ENCODE results near the gene TECPR2.
"Not testable (repeated sequence)": the region's sequence is repeated elsewhere in the genome, so short reads cannot be mapped to it uniquely, and the experiment has no call there.

TECPR2 gene

DNA sequence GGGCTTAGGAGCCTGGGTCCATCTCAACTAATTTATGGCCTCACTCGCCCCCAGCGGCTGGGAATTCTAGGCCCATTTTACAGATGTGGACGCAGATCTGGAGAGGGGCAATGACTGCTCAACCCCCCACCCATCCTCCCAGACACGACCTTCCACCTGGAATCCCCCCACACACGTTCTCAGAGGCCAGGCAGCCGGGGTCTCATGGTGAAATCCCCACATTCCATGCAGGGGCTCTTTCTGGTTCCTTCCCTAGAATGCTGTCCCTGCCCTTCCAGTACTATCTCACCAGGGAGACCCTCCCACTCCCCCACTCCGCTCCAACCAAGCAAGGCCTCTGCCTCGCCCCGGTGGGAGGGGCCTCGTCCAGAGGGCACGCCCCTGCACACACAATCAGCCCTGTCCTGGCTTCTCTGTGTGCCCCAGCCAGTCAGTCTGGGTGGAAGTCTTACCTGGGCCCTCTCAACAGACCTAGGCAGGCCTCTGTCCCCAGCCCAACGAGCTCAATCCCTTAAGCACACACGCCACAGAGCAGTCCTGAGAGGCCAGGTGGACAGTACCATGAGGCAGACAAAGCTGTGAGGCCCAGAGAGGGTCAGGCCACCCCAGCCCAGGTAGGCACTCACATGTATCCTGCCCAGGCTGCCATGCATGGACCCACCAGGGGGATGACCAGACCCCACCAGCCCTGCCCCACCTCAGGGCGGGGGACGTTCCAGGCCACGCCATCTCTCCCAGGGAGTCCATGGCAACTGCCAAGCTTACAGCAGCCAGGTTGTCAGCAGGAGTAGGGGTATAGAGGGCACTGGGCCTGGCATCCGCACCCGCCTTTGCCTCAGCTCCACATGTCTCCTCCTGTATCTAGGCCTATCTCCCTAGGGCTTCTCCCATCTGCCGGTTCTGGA lies 148.1 kb downstream of the TECPR2 start:
- DNase-seq: peak in 1 of 5 experiments; percentile 39

DNA sequence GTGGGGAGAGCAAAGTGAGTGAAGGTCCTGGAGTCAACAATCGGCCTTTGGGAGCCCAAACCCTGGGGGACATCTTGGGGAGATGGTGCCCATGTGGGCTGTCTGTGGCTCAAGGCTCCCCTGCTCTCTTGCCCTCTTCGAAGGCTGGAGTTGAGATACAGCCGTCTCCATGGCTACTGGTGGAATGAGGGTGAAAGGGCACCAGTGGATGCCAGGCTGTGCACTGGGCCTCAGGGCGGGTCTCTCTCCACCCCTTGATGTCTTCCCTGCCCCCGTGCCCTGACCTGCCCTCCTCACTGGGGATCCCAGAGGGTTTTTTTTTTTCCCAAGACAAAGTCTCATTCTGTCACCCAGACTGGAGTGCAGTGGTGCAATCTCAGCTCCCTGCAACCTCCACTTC lies 148.8 kb downstream of the TECPR2 start:
- no peak for DNase-seq

DNA sequence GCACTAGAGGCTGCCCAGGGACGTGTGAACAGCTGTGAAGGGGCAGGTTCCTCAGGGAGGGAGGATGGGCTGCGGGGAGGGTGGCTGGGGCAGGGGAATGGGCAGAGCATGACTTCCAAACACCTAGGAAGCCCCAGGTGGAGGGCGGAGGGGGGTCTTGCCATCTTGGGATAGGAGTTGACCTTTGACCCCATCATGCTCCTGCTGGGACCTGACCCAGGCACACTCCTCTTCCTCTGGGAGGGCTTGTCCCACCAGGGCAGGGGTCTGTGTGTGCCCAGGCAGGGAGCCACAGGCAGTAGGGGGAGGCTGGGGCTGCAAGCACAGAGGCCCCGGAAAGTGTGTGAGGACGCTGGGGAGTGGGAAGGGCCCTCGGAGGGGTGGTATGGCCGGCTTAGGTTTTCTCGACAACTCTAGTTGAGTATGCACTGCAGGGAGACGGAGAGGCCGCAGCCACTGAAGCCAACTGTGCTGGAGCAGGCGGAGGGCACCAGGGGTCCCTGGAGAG lies 150.1 kb downstream of the TECPR2 start:
- DNase-seq: no peak

DNA sequence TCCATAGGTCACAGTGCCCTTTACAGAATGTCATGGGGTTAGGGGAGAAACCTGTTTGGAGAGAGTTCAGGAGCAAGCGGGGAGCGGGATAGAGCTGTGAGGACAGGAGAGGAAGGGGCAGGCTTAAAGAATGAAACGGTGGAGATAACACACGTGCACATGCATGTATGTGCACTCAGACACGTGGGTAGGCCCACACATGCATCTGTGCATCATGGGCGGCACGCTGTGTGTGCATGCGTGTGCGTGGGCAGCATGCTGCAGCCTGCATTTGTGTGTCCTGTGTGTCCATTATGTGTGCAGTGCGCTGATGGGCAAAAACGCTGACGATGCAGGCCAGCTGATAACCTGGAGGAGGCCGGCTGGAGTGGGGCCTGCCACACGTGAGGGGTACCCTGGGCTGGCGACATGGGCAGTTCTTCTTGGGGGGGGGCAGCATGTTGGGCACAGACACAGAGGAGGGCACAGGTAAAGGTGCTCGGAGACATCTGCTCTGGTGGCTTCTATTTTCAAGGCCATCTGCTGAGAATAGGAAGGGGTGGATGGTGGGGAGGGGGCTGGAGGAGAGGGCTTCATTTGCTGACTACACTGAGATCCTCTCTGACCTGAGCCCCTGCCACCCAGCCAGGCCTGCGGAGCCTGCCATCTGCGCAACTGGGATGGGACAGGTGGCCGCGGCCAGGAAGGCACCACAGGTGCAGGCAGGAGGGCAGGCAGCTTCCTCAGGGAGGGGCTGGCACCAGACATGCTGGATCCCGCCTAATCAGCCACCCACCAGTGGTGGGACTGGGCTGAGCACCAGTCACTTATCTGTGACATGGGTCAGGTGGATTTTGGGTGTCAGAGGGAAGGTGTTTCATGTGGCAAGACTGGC lies 151.4 kb downstream of the TECPR2 start:
- DNase-seq: no peak

DNA sequence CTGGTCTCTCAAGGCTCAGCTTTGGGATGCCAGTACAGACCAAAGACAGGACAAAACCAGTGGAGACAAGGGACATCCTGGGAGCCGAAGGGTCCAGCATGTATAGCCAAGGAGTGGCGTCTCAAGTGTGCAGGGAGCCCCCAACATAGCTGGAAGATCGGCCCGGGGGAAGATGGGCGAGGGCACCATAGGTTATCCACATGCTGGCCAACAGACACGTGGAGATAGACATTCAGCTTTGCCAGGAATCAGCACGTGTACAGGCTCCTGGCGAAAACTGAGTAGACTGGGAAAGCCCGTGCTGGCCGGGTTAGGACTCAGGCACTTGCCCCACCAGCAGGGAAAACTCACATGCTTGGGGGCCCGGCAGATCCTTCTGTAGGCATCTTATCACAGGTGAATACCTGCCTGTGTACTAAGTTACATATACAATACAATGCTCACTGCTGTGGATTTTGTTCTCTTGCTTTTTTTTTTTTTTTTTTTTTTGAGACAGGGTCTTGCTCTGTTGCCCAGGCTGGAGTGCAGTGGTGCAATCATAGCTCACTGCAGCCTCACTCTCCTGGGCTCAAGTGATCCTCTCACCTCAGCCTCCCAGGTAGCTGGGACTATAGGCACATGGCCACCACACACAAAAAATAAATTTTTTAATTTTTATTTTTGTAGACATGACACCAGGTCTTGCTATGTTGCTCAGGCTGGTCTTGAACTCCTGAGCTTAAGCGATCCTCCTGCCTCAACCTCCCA lies 152.4 kb downstream of the TECPR2 start:
- DNase-seq: no peak

DNA sequence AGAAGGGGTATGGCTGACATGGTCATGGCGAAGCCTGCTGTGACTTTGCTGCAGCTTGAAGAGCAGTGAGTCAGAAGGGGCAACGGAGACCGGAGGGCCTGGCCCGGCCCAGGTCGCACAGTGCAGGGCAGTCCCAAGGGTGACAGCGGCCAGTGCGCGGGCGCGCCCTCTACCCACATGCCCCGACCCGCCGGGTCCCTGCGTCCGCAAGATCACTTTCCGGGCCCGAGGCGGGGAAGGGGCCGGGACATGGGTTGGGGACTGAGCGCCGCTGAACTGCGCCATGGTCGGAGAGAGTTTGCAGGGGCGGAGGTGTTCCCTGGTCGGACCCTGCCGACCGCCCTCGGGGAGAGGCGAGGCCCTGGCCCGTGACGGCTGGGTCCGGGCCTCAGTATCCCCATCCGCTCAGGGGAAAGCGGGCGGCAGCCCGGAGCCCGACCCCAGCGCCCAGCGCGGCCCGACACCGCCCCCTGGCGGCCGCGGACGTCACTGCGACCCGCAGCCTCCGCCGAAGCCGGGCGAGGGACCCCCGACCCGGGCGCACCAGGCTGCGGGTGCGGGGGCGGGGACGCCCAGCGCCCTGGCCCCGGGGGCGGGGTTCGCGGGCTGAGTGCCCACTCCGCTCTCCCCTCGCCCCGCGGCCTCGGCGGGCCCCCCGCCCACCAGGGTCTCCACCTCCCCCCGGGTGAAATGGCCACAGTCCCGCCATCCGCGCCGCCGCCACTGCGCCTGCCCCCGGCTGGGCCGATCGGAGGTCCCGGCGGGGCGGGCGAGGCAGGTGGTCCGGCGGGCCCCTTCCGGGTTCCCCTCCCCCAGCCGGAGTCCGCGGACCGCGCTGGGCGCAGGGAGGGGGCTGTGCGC lies 154.0 kb downstream of the TECPR2 start:
- DNase-seq: peak; percentile 29 to 55 (median 52)

DNA sequence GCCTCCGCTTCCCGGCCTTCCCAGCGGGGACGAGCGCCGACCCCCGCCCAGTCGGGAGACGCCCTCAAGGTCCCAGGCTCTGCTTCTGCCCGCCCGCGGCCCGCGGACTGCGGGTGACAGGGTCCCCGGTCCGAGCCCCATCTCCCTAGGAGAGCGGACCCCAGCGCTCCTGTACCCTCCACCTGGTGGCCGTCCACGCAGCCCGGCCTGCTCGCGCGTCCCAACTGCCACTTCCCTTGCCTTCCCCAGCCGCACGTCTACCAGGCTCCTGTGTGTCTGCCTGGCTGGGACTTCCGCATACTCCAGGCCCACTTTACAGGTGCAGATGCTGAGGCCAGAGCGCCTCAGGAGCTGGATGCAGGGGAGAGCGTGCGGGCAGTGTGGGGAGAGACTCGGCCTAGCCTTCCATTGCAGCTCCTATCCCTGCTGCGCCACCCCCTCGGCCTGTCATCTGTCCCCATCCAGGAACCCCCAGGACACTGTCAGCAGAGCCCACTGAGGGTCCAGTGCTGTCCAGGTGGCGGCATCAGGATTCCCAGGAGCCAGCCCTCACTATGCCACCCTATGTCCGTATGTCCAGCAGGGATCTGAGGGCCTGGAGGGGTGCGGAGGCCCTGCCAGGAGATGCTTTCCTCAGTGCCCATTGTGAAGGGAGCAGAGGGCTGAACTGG lies 154.8 kb downstream of the TECPR2 start:
- DNase-seq: no peak

DNA sequence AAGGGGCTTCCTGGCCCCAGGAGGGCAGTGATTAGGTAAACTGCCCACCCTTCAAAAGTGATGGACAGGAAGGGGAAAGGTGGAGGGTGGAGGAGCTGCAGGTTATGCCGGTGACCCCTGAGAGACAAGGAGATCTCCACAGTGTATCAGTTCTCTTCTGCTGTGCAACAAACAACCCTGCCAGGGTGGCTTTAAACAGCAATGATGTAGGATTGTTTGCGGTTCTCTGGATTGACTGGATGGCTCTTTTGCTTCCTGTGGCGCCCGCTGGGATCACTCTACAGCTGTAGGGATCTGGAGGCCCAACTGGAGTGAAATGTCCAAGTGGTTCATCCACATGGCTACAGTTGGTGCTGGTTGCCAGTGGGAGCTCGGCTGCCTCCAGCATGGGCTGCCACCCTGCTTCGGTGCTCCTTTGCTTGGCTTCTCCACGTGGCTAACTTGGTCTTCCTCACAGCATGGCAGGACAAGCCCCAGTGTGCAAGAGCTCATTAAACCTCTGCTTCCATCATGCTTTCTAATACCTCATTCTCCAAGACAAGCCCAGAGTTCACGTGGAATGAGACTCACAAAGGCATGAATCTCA lies 155.4 kb downstream of the TECPR2 start:
- DNase-seq: no peak

DNA sequence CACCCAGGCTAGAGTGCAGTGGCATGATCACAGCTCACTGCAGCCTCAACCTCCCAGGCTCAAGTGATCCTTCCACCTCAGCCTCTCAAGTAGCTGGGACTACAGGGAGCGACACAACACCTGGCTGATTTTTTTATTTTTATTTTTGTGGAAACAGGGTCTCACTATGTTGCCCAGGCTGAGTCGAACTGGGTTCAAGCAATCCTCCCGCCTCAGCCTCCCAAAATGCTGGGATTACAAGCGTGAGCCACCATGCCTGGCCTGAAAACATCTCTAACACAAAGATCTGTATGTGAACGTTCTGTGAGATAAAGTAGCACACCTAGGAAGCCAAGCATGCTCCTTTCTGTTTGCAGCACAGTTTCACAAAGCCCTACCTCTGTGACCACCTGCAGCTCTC lies 157.0 kb downstream of the TECPR2 start:
- not testable (repeated sequence) for DNase-seq

DNA sequence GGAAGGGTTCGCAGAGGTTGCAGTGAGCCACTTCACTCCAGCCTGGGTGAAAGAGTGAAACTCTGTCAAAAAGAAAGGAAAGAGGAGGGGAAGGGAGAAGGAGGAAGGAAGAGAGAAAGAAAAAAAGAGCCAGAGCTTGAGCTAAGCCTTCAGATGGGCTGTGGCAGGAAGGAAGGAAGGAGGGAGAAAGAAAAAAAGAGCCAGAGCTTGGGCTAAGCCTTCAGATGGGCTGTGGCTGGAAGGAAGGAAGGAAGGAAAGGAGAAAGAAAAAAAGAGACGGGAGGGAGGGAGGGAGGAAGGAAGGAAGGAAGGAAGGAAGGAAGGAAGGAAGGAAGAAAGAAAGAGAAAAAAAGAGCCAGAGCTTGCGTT lies 160.4 kb downstream of the TECPR2 start:
- DNase-seq: no peak

DNA sequence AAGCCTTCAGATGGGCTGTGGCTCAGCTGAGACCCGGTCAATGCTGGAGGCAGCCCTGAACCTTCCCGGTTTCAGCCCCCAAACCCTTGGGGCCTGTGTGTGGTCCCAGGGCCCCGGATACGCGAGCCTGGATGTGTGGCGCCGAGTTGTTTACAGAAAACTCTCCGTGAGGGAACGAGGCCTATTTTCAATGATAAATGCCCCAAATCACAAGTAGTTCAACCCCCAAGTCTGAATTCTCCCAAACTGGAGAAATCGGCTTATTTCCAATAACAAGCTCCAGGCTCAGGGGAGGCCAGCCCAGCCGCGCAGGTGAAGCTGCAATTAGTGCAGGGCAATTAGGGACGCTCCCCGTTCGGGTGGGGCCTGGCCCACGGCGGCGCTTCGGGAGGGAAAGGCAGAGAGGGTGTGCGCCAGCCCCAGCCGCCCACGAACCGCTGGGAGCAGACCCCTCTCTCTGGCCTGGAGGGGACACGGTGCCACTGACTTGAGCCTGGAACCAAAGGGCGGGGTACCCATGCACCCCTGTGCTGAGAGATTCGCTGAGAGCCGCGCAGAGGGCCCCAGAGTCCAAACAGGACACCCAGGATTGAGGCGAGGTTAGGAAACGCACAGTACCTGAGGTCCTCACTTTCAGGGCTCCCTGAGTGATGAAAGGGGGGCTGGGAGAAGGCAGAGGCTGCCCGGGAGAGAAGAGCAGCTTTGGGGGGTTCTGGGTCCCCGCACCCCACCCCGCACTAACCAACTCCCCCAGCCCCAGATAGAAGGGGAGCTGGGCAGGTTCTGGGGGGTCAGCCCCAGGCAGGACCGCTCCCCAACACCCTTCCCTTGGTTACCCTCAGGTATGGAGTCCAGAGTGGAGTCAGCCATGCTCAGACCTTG lies 161.1 kb downstream of the TECPR2 start:
- no peak for DNase-seq

DNA sequence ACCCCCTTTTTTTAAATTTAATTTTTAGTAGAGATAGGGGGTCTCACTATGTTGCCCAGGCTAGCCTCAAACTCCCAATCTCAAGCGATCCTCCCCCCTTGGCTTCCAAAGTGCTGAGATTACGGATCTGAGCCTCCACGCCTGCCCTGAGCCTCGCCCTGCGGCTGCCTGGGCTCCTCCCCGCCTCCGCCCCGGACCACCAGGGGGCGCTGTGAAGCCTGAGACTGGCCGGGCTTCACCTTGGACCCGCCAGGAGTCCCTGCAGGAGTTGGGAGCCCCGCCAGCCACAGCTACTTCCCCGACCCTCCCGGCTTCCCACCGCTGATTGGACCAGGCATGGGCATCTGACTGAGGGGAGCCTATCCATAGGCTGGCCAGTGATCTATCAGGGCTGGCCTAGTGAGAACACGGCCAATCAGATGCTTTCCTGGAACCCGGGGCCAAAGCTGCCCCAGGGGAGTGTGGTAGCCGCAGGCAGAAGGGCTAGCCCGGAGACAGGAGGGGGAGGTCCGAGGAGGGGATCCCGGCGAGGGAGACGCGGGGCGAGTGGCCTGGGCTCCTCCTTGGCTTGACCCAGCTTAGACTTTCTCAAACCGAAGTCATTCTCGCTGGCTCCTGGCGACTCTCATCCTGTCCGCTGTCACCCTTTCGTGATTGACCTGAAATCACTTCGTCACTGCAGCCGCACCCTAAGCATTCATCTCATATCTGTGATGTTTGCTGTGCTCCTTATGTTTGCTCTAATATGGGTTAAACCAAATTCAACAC lies 161.9 kb downstream of the TECPR2 start:
- peak; percentile 83 to 98 (median 91) for DNase-seq

DNA sequence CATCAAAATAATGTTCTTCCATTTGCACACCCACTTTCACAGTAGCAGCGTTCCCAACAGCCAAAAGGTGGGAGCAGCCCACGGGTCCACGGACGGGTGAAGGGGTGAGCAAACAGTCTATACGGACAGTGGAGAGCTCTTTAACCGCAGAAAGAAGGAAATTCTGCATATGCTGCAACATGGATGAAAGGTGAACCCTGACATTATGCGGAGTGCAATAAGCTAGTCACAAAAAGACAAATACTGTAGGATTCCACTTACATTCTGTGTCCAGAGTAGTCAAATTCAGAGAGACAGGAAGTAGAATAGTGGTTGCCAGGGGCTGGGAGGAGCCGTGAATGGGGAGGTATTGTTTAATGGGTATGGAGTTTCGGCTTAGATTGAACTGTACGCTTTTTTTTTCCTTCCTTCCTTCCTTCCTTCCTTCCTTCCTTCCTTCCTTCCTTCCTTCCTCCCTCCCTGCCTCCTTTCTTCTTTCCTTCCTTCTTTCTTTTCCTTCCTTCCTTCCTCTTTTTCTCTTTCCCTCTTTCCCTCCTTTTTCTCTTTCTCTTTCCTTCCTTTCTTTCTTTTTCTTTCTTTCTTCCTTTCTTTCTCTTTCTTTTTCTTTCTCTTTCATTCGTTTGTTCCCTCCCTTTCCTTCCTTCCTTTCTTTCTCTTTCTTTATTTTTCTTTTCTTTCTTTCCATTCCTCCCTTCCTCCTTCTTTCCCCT lies 162.6 kb downstream of the TECPR2 start:
- DNase-seq: peak in 2 of 5 experiments; percentile 46 to 82

DNA sequence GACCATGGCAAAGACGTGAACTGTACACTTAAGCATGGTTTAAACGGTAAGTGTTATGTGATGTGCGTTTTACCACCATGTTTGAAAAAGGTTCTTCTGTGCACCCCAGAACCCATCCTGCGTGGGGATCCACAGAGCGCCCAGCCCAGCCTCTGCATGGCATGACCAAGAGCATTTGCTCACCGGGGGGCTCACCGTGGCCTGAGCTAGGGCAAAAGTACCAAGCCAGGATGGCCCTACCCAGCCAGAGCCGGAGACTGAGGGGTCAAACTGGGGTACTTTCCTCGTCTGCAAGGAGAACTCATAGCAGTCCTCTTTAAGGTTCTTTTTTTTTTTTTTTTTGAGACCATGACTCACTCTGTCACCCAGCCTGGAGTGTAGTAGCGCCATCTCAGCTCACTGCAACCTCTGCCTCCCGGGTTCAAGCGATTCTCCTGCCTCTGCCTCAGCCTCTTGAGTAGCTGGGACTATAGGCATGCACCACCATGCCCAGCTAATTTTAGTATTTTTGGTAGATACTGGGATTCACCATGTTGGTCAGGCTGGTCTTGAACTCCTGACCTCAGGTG lies 163.3 kb downstream of the TECPR2 start:
- no peak for DNase-seq

DNA sequence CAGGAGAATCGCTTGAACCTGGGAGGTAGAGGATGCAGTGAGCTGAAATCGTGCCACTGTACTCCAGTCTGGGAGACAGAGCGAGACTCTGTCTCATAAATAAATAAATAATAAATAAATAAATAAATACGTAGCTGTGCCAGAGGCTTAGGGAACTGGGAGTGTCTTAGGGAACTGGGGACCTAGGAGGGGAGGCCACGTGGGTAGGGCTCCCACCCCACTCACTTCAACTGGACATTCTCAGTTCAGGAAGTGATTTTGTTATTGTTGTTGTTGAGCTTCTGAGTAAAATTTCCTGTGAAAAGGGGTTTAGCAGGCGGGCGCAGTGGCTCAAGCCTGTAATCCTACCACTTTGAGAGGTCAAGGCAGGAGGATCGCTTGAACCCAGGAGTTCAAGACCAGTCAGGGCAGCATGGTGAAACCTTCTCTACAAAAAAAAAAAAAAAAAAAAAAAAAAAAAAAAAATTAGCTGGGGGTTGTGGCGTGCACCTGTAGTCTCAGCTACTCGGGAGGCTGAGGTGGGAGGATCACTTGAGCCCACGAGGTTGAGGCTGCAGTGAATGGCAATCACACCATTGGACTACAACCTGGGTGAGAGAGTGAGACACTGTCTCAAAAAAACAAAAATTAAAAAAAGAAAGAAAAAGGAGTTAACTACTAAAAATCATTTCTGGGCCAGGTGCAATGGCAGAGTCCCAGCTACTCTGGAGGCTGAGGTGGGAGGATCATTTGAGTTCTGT lies 165.9 kb downstream of the TECPR2 start:
- no peak for DNase-seq

DNA sequence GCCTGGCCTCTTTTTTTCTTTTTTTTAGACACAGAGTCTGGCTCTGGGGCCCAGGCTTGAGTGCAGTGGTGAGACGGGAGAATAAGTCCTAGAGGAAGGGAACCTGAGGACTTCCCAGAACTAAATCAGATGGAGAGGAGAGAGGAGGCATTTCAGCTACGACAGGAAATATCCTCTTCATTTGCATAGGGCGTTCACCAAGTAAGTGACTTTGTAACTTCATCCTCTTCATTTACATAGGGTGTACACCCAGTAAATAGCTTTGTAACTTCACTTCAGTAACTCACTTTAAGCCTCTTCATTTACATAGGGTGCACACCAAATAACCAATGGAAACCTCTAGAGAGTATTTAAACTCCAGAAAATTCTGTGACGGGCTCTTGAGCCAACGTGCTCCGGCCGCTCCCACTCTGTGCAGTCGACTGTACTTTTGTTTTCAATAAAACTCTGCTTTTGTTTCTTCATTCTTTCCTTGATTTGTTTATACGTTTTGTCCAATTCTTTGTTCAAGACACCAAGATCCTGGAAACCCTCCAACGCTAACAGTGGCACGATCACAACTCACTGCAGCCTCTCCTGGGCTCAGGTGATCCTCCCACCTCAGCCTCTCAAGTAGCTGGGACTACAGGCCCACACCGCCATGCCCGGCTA lies 168.2 kb downstream of the TECPR2 start:
- DNase-seq: no peak

Measured in T-helper 2 cell (primary cell).